ENCODE results near the gene ALG8.

- TF ChIP-seq CTCF (IDR thresholded peaks at IDR 0.05) (no peak), POLR2A (IDR thresholded peaks at IDR 0.05) (no peak)
Observed at GRCh38 chr11:78170874-78171549, 31.6 kb upstream of the ALG8 start.

All from adrenal gland (tissue), 5 donors.